NT2/D1 (cell line): ENCODE results near the gene GUCY1A2.

ENCODE experiments used
- SUZ12 ChIP-seq: IDR thresholded peaks from 2 replicates; pipeline ENCODE4 v1.6.1; 2011; ENCODE audit not compliant: insufficient read length, insufficient read depth; ENCODE audit errors: extremely low read depth
- YY1 ChIP-seq: IDR thresholded peaks from 2 replicates; pipeline ENCODE4 v1.6.1; 2011; ENCODE audit not compliant: insufficient read length, insufficient read depth
- ZNF274 ChIP-seq: IDR thresholded peaks from 2 replicates; pipeline ENCODE4 v1.6.1; 2011; ENCODE audit warnings: mild to moderate bottlenecking, low read depth, low read length

DNA sequence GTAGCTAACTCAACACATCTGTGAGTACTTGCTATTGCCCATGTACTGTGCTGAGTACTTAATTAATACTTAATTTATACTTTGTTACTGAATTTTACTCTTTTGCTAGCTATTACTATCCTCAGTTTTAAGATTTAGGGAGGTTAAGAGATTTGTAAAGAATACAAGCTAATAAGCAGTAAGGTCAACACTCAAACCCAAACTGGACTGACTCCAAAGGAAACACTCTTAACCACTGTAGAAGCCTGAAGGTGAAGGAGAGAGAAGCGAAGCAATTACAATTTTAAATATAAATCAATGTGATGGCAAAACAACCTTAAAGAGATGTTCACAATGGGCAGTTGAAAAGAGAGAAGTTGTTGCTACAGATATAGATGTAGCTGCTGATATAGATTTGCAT, 204.5 kb downstream of the GUCY1A2 start:
- no peak for TF ChIP-seq ZNF274
- TF ChIP-seq YY1 = no peak
- TF ChIP-seq SUZ12 = no peak
